Common myeloid progenitor, CD34-positive (primary cell): ENCODE measurements around the gene RFFL.
"Not testable (repeated sequence)": the region's sequence is repeated elsewhere in the genome, so short reads cannot be mapped to it uniquely, and the experiment has no call there.

Experiments used
- CTCF ChIA-PET: fragments of 350-600 bp; sonication (Branson Sonifier 250); formaldehyde crosslinking; loops from one replicate; lab custom pipeline; 2021; ENCODE audit warnings: antibody characterized with exemption; lab: Charles Lee
- POLR2A ChIA-PET: fragments of 350-600 bp; sonication (Branson Sonifier 250); formaldehyde crosslinking; loops from one replicate; lab custom pipeline; 2021; ENCODE audit warnings: antibody characterized with exemption; lab: Charles Lee
- DNase-seq, 3 donors: peaks; one replicate each; pipeline versions ENCODE4 v3.0.0 to v3.0.0-alpha.2; 2013
- H3K27ac ChIP-seq, 2 experiments: 1 replicate in 1 of 2; 2 replicates in 1 of 2; pipeline ENCODE4 v1.7.0; 2013; ENCODE audit warnings: inconsistent platforms in 2 of 2, low read length in 2 of 2, mild to moderate bottlenecking in 2 of 2, low read depth in 1 of 2, moderate library complexity in 1 of 2; ENCODE audit not compliant: severe bottlenecking in 2 of 2, insufficient read depth in 1 of 2, poor library complexity in 1 of 2
- H3K27me3 ChIP-seq, 5 experiments: replicated peaks in 2 of 5; 1 replicate in 3 of 5; 2 replicates in 2 of 5; pipeline versions ENCODE4 v1.6.1 to v1.7.0; 2013; ENCODE audit warnings: low read length in 4 of 5, mild to moderate bottlenecking in 2 of 5, moderate library complexity in 2 of 5, inconsistent platforms in 1 of 5; ENCODE audit not compliant: insufficient read depth in 5 of 5, control insufficient read depth in 4 of 5
- H3K36me3 ChIP-seq, 4 experiments: 1 replicate in 2 of 4; 2 replicates in 2 of 4; pipeline versions ENCODE4 v1.6.1 to v1.7.0; 2013; ENCODE audit warnings: low read length in 3 of 4, control low read depth in 1 of 4, mild to moderate bottlenecking in 1 of 4; ENCODE audit not compliant: control insufficient read depth in 4 of 4, insufficient read depth in 4 of 4
- H3K4me1 ChIP-seq, 4 experiments: 1 replicate in 3 of 4; 2 replicates in 1 of 4; pipeline versions ENCODE4 v1.6.1 to v1.7.1; 2013; ENCODE audit warnings: low read length in 3 of 4, mild to moderate bottlenecking in 3 of 4, control low read depth in 1 of 4, inconsistent platforms in 1 of 4, moderate library complexity in 1 of 4; ENCODE audit not compliant: control insufficient read depth in 4 of 4, insufficient read depth in 4 of 4; ENCODE audit errors: control extremely low read depth in 1 of 4
- H3K4me3 ChIP-seq, 7 experiments: 1 replicate in 4 of 7; 2 replicates in 3 of 7; pipeline versions ENCODE4 v1.5.1 to v1.7.0; 2013; ENCODE audit warnings: mild to moderate bottlenecking in 7 of 7, low read length in 6 of 7, moderate library complexity in 6 of 7, inconsistent platforms in 2 of 7, low read depth in 2 of 7, control low read depth in 1 of 7; ENCODE audit not compliant: insufficient read depth in 4 of 7, control insufficient read depth in 1 of 7; ENCODE audit errors: extremely low read depth in 1 of 7
- H3K9me3 ChIP-seq, 5 experiments: 1 replicate in 4 of 5; 2 replicates in 1 of 5; pipeline versions ENCODE4 v1.6.1 to v1.7.1; 2013; ENCODE audit warnings: low read length in 4 of 5, mild to moderate bottlenecking in 2 of 5, inconsistent platforms in 1 of 5, low read depth in 1 of 5, moderate library complexity in 1 of 5; ENCODE audit not compliant: control insufficient read depth in 4 of 5, insufficient read depth in 2 of 5; ENCODE audit errors: control extremely low read depth in 1 of 5
- WGBS: methylation state at CpG from one replicate; pipeline ENCODE4 v1.1.5; 2013; ENCODE audit not compliant: insufficient coverage; 5-methylcytosine and 5-hydroxymethylcytosine counted together

Gene RFFL

GRCh38 chr17:35099908-35100307 lies 36.4 kb upstream of the RFFL start:
- DNase-seq, result no peak
- H3K9me3 ChIP-seq, result no peaks in the 10 kb centered on the region
- H3K4me1 ChIP-seq, result no peaks in the 10 kb centered on the region
- ChIA-PET CTCF (interaction anchor here (1.3 to 1.4 kb wide), 2 partner anchors 10 to 23 kb away, joined by 3 to 5 read pairs; no protein-coding TSS in a partner anchor), POLR2A (no interaction called here)
- peaks cover 3 to 55% (median 39%) of the 10 kb centered on the region in 4 experiments for H3K36me3 ChIP-seq
- no peak overlapping the region for H3K4me3 ChIP-seq
- WGBS, result 97% methylated on average over 3 of the region's 3 CpGs
- H3K27ac ChIP-seq, result no peak overlapping the region
- no peaks in the 10 kb centered on the region for H3K27me3 ChIP-seq

- H3K27me3 ChIP-seq, result no peaks in the 10 kb centered on the region
- H3K4me1 ChIP-seq, result no peaks in the 10 kb centered on the region
- CTCF ChIA-PET, result interaction anchor here (0.6 to 1.2 kb wide), 4 partner anchors 8 to 101 kb away, joined by 3 read pairs; no protein-coding TSS in a partner anchor
- DNase-seq, result no peak
- no peaks in the 10 kb centered on the region for H3K9me3 ChIP-seq
- H3K4me3 ChIP-seq, result no peak overlapping the region
- H3K27ac ChIP-seq, result no peak overlapping the region
- 95% methylated on average over 2 of the region's 2 CpGs for WGBS
- POLR2A ChIA-PET, result no interaction called here
- H3K36me3 ChIP-seq, result peaks cover 3 to 40% (median 30%) of the 10 kb centered on the region in 4 experiments
Measured at GRCh38 chr17:35097776-35098175, 34.3 kb upstream of the RFFL start.

DNA sequence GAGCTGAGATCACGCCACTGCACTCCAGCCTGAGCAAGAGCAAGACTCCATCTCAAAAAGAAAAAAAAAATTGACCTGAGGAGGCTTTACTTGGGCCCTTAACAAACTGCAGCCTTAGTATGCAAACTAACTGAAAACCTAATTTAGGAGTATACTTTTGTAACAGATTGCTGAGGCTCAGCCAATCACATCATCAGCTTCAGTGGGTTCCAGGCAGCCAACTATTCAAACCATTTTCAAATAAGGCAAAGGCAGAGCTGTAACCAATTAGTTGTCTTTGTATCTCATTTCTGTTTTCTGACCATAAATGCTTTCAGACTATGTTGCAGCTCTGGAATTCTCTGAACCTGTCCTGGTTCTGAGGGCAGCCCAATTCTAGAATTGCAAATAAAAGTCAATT lies 32.2 kb upstream of the RFFL start:
- Histone ChIP-seq H3K9me3 (no peaks in the 10 kb centered on the region), H3K27ac (no peak overlapping the region), H3K4me3 (no peak overlapping the region), H3K36me3 (peaks cover 3 to 29% (median 22%) of the 10 kb centered on the region in 4 experiments), H3K27me3 (no peaks in the 10 kb centered on the region), H3K4me1 (no peaks in the 10 kb centered on the region)
- no peak for DNase-seq
- ChIA-PET POLR2A (no interaction called here), CTCF (interaction anchor here (1.2 to 2.7 kb wide), 5 partner anchors 10 to 99 kb away, joined by 3 to 11 read pairs (median 6); no protein-coding TSS in a partner anchor)
- WGBS, result 100% methylated on average over 1 of the region's 1 CpG

DNA sequence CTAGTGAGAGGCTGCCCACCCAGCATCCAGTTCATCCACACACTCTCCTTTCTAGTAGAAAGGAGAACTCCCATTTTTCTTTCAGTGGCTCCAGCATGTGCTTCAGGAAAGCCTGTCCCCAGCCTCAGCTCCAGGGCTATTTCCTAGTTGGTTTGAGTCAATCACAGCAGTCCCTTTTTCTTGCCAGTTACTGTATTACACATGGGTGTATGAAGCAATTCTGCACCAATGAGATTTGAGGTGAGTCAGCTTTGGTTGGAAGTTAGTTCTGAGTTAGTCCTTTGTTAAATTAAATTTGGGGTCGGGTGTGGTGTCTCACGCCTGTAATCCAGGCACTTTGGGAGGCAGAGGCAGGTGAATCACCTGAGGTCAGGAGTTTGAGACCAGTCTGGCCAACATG lies 31.4 kb upstream of the RFFL start:
- Histone ChIP-seq H3K4me3 (no peak overlapping the region), H3K27ac (no peak overlapping the region), H3K9me3 (no peaks in the 10 kb centered on the region), H3K36me3 (peaks cover 3 to 21% (median 16%) of the 10 kb centered on the region in 4 experiments), H3K4me1 (peaks cover 0 to 8% (median 8%) of the 10 kb centered on the region in 4 experiments), H3K27me3 (no peaks in the 10 kb centered on the region)
- DNase-seq, result no peak
- ChIA-PET CTCF (interaction anchor here (1.2 to 2.7 kb wide), 4 partner anchors 10 to 98 kb away, joined by 3 to 11 read pairs (median 8); no protein-coding TSS in a partner anchor), POLR2A (no interaction called here)
- no CpG with 5 or more reads among the region's 2 CpGs for WGBS

DNA sequence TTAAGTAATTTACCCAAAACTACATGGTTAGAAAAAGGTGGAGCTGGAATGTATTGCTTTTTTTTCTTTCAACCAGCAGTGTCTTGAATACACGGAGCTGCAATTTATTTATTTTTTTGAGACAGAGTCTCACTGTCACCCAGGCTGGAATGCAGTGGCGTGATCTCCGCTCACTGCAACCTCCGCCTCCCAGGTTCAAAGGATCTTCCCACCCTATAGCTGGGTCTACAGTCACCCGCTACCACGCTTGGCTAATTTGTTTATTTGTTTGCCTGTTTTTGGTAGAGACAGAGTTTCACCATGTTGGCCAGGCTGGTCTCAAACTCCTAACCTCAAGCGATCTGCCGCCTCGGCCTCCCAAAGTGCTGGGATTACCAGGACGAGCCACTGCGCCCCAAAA lies 27.2 kb upstream of the RFFL start:
- WGBS, result 96% methylated on average over 6 of the region's 11 CpGs

DNA sequence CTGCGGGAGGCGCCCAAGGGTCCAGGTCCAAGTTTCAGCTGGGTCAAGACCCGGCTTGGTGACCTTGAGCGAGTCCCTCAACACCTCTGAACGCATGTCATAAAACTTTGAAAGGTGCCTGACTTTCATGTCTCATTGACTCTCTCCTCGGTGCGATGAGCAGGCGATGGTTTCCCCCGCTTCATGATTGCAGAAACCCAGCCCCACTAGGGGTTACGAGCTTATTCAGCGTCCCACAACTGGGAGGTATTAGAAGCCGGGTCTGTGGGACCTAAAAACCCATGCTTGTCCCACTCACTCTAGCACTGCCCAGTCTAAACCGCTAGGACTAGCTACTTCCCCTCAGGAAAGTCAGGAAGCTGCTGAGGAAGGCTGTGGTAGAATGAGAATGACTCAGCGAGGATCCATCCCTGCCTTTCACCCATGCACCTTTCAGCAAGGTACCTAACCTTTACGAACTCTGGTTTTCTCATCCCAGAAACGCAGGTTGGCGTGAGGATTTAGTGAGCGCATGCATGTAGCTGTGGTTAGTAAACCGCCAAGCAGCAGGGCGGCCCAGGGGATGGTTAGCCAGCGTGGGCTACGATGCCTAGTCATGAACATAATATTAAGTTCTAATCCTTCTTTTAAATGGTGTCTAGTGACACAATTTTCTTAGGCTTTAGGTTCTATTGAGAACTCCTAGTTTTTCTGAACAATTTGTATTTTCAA lies 26.2 kb upstream of the RFFL start:
- peak overlapping the region; percentile 13 to 83 (median 67) for H3K4me3 ChIP-seq
- ChIA-PET POLR2A (interaction anchor here (0.7 to 1.2 kb wide), 4 partner anchors 26 to 91 kb away, joined by 3 to 6 read pairs (median 3); partner anchors contain the start of gene RFFL), CTCF (interaction anchor here (0.7 to 2.6 kb wide), 28 partner anchors 8 to 99 kb away, joined by 3 to 31 read pairs (median 4); partner anchors contain the start of genes RAD51D and RFFL)
- H3K9me3 ChIP-seq, result no peaks in the 10 kb centered on the region
- H3K36me3 ChIP-seq, result peaks cover 0 to 3% (median 1%) of the 10 kb centered on the region in 4 experiments
- peaks cover 12 to 35% (median 27%) of the 10 kb centered on the region in 4 experiments for H3K4me1 ChIP-seq
- 0% methylated on average over 15 of the region's 22 CpGs for WGBS
- no peaks in the 10 kb centered on the region for H3K27me3 ChIP-seq
- peak; percentile 80 to 90 (median 88) for DNase-seq
- H3K27ac ChIP-seq, result peak overlapping the region; percentile 72 to 81

More for the DNA sequence above, 27.2 kb upstream of the RFFL start:
- H3K36me3 ChIP-seq, H3K4me3 ChIP-seq, POLR2A ChIA-PET, H3K27ac ChIP-seq, H3K27me3 ChIP-seq, H3K9me3 ChIP-seq, DNase-seq: not testable (repeated sequence)
- CTCF ChIA-PET, result interaction anchor here (1.2 to 2.6 kb wide), 8 partner anchors 11 to 92 kb away, joined by 3 to 31 read pairs (median 6); partner anchors contain the start of gene RAD51D
- H3K4me1 ChIP-seq, result peaks cover 12 to 35% (median 27%) of the 10 kb centered on the region in 4 experiments
